BJ (cell line): ENCODE results near the gene ARHGAP25. TPM values are rescaled to one million over a fixed set of nuclear protein-coding genes. Genes with fewer than 3 reads are reported as not detected.

ENCODE experiments used
- CTCF ChIA-PET: fragments of 350-600 bp; formaldehyde crosslinking; extraction: SDS; loops from one replicate; lab custom pipeline; 2021; ENCODE audit warnings: antibody characterized with exemption, inconsistent platforms; lab: Yijun Ruan, JAX
- POLR2A ChIA-PET: fragments of 300-600 bp; sonication (Branson Sonifier 250); formaldehyde crosslinking; extraction: SDS; loops from one replicate; lab custom pipeline; 2021; ENCODE audit warnings: antibody characterized with exemption; lab: Charles Lee
- DNase-seq: peaks from one replicate; pipeline ENCODE4 v3.0.0-alpha.2; 2011; ENCODE audit warnings: low read depth
- H3K27me3 ChIP-seq: 2 replicates; pipeline ENCODE4 v1.6.0; 2011; ENCODE audit warnings: low read length; ENCODE audit not compliant: control insufficient read depth, insufficient read depth
- H3K36me3 ChIP-seq: 2 replicates; pipeline ENCODE4 v1.5.1; 2011; ENCODE audit warnings: low read length; ENCODE audit not compliant: control insufficient read depth, insufficient read depth
- H3K4me3 ChIP-seq: 2 replicates; pipeline ENCODE4 v1.5.1; 2011; ENCODE audit warnings: low read depth, mild to moderate bottlenecking, control low read depth, low read length
- polyA plus RNA-seq: library from polyadenylated mRNA; depleted of rRNA; stranded (reverse); fragments of >200 nt; gene quantifications from 2 replicates; pipeline ENCODE4 v1.2.3, GENCODE V29; 2011
- TF ChIP-seq, protein P1 (sequence below): IDR thresholded peaks from 2 replicates; pipeline ENCODE4 v1.5.1; 2011; ENCODE audit warnings: low read depth, mild to moderate bottlenecking, control low read depth, inconsistent platforms, low read length, moderate library complexity; ENCODE audit not compliant: insufficient read depth

The ARHGAP25 gene
- polyA plus RNA-seq, 1 experiment = not detected

DNA sequence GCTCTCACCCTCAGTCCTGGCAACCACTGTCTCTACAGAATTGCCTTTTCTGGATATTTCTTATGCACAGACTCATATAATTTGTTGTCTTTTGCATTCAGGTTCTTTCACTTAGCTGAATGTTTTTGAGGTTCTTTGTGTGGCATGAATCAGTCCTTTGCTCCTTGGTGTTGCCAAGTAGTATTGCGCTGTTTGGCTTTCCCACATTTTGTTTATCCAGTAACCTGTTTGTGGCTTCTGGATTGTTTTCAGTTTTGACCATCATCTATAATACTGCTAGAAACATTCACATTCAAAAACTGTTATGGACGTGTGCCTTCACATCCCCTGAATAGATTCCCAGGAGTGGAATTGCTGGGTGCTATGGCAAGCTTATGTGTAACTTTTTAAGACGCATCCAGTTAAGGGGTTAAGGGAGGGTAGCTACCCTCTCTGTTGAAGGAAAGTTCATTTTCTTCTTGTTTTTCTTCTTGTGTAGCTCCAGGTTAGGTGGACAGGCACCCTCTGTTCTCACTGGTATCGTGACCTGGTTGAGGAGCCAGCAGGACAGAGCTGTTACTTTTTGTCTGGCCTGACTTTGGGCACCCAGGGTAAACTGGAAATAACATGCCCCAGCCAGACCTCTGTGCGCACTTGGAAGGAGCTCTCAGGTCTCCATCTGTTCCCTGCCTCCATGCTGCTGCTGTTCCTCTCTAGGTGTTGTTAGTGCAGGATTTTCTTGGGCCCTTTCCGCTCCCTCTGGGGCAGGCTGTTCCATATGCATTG, 29.6 kb downstream of the ARHGAP25 start:
- H3K36me3 ChIP-seq = no peaks in the 10 kb centered on the region
- CTCF ChIA-PET = interaction anchor here (1.1 to 1.5 kb wide), 4 partner anchors 55 to 146 kb away, joined by 3 to 7 read pairs (median 5); no protein-coding TSS in a partner anchor
- peaks cover 1% of the 10 kb centered on the region; the same call in 1 of the 2 replicates for H3K27me3 ChIP-seq
- DNase-seq = no peak
- TF ChIP-seq, protein P1, sequence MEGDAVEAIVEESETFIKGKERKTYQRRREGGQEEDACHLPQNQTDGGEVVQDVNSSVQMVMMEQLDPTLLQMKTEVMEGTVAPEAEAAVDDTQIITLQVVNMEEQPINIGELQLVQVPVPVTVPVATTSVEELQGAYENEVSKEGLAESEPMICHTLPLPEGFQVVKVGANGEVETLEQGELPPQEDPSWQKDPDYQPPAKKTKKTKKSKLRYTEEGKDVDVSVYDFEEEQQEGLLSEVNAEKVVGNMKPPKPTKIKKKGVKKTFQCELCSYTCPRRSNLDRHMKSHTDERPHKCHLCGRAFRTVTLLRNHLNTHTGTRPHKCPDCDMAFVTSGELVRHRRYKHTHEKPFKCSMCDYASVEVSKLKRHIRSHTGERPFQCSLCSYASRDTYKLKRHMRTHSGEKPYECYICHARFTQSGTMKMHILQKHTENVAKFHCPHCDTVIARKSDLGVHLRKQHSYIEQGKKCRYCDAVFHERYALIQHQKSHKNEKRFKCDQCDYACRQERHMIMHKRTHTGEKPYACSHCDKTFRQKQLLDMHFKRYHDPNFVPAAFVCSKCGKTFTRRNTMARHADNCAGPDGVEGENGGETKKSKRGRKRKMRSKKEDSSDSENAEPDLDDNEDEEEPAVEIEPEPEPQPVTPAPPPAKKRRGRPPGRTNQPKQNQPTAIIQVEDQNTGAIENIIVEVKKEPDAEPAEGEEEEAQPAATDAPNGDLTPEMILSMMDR = no peak
- H3K4me3 ChIP-seq = no peak overlapping the region
- POLR2A ChIA-PET = no interaction called here

DNA sequence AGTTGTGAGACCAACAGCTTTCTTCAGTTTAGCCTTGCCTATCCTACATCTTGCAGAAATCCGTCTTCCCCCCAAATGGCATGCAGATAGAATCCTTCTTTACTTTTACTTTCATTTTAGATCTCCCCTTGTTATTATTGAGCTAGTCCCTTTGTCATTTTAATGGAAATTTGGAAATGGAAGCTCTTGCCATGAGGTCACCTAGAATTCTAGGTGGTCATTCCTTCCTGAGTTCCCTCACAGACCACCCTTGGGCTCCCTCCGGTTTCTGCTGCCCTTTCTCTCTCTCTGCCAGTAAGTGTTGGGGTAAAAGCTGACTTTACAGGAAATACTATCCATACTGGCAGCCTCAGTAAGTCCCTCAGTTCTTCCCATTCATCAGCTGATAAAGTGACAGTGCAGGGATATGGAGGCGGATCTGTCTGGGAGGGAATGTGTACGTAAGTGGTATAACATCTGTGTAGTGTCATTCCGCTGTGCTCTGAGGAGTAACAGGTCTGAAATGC, 30.2 kb downstream of the ARHGAP25 start:
- POLR2A ChIA-PET = no interaction called here
- no peak for DNase-seq
- peaks cover 1% of the 10 kb centered on the region; the same call in 1 of the 2 replicates for H3K27me3 ChIP-seq
- CTCF ChIA-PET = interaction anchor here (1.1 to 1.5 kb wide), 4 partner anchors 56 to 145 kb away, joined by 3 to 7 read pairs (median 5); no protein-coding TSS in a partner anchor
- TF ChIP-seq, protein P1 = no peak
- no peaks in the 10 kb centered on the region for H3K36me3 ChIP-seq
- no peak overlapping the region for H3K4me3 ChIP-seq

DNA sequence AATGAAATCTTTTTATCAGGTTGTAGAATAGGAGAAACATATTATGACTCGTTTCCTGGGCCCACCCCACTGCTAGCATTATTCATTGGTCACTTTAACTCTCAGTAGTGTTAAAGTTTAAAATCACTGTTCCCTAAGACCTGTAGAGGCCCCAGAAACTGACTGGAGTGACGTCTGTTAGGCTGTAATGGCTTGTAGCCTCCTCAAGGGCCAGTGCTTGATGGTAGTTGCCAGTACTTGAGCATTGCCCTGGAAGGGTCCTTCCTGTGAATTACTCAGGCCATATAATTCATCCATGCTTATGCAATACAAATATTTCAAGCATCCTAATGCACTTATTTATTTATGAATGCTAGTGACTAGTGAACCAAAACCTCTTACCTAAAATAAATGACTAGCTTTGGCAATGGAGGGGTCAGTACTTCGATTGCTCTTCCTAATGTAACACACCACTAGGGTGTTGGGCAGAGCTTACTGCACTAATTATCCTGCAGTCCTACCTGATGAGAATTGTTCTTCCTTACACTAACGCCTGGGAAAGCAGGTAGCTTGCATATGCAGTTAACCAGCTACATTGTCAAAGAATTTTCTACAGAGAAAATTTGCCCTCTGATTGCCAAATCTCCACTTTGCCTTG, 31.2 kb downstream of the ARHGAP25 start:
- no peak overlapping the region for H3K4me3 ChIP-seq
- TF ChIP-seq, protein P1 = no peak
- CTCF ChIA-PET = interaction anchor here (0.8 to 1.3 kb wide), 3 partner anchors 14 to 159 kb away, joined by 3 to 7 read pairs (median 4); no protein-coding TSS in a partner anchor
- POLR2A ChIA-PET = interaction anchor here (0.6 kb wide), 1 partner anchor 671 kb away, joined by 3 read pairs; no protein-coding TSS in a partner anchor
- no peaks in the 10 kb centered on the region for H3K36me3 ChIP-seq
- H3K27me3 ChIP-seq = no peaks in the 10 kb centered on the region
- no peak for DNase-seq

DNA sequence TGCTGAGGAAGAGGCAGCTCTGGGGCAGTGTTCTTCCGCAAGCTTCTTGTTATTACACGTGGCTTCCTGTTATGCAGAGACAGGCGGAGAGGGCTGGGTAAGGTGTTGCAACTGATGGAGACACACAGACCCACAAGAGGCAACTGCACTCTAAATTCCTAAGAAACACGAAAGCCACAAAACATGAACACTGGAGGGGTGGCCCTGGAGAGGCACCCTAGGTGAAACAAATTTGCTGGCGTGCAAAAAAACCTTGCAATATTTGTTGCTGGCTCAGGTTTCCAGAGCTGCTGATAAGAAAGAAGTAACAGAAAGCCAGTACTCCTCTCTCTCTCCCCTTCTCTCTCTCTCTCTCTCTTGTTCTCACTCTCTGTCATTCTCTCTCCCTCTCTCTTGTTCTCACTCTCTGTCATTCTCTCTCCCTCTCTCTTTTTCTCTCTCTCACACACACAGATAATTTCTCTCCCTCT, 31.8 kb downstream of the ARHGAP25 start:
- H3K36me3 ChIP-seq = no peaks in the 10 kb centered on the region
- CTCF ChIA-PET = interaction anchor here (0.8 to 1.3 kb wide), 3 partner anchors 15 to 159 kb away, joined by 3 to 7 read pairs (median 4); no protein-coding TSS in a partner anchor
- no peak overlapping the region for H3K4me3 ChIP-seq
- DNase-seq = no peak
- H3K27me3 ChIP-seq = no peaks in the 10 kb centered on the region
- TF ChIP-seq, protein P1 = no peak
- POLR2A ChIA-PET = interaction anchor here (0.6 kb wide), 1 partner anchor 672 kb away, joined by 3 read pairs; no protein-coding TSS in a partner anchor
